Measurements from ENCODE around the gene DISC1.

- TF ChIP-seq GABPA (IDR thresholded peaks at IDR 0.05; ENCODE audit: low read depth) (no peak), CTCF (IDR thresholded peaks at IDR 0.05) (no peak), EP300 (IDR thresholded peaks at IDR 0.05; ENCODE audit: borderline replicate concordance in 1 of 2, low read depth in 1 of 2, low read length in 1 of 2) (no peak), EZH2phosphoT487 (IDR thresholded peaks at IDR 0.05; ENCODE audit: borderline replicate concordance, low read depth) (no peak), MAX (IDR thresholded peaks at IDR 0.05; ENCODE audit: low read depth) (no peak), RAD21 (IDR thresholded peaks at IDR 0.05; ENCODE audit: low read length) (no peak), NFIC (IDR thresholded peaks at IDR 0.05; ENCODE audit: borderline replicate concordance) (no peak), YY1 (IDR thresholded peaks at IDR 0.05; ENCODE audit: low read depth) (no peak), TCF12 (IDR thresholded peaks at IDR 0.05) (no peak), SIN3A (IDR thresholded peaks at IDR 0.05; ENCODE audit: borderline replicate concordance, low read depth, low read length) (no peak), CHD2 (IDR thresholded peaks at IDR 0.05; ENCODE audit: low read length, partially characterized antibody) (no peak), USF2 (IDR thresholded peaks at IDR 0.05; ENCODE audit: borderline replicate concordance, low read depth, low read length) (no peak)
These were observed 418.1 kb downstream of the DISC1 start for GRCh38 chr1:232044728-232045127.

All from SK-N-SH (cell line).